Posterior vena cava (tissue), 2 donors: ENCODE data around the gene PEX16. TPM values are rescaled to one million over a fixed set of nuclear protein-coding genes. Genes with fewer than 3 reads are reported as not detected.
A peak's percentile ranks its signal among the peaks of the same experiment; 100 is the strongest.

Experiments used
- DNase-seq: peaks from one replicate; pipeline ENCODE4 v3.0.0-alpha.2; 2020; ENCODE audit warnings: low spot score
- intact Hi-C, 2 donors: fragments of 100-400 bp; cut with DNase I; formaldehyde crosslinking; loops; one replicate each; pipeline versions ENCODE4 v1.14.1 to v1.14.2; 2022 to 2023
- total RNA-seq, 2 donors: library from RNA; stranded (reverse); fragmentation: NEBNext Ultra II Directional; extraction: Animal tissue kit (Norgen Biotek cat#: 25700); gene quantifications; one replicate each; pipeline ENCODE4 v1.2.1, GENCODE V29; 2021
- donor health status: DM: yes; HTN: yes; CAD: no.
- donor health status: DM: yes; HTN: yes; CAD: no.

Gene PEX16
- total RNA-seq, 2 donors from 2014 or later: 13.3 to 18.8 TPM

DNA sequence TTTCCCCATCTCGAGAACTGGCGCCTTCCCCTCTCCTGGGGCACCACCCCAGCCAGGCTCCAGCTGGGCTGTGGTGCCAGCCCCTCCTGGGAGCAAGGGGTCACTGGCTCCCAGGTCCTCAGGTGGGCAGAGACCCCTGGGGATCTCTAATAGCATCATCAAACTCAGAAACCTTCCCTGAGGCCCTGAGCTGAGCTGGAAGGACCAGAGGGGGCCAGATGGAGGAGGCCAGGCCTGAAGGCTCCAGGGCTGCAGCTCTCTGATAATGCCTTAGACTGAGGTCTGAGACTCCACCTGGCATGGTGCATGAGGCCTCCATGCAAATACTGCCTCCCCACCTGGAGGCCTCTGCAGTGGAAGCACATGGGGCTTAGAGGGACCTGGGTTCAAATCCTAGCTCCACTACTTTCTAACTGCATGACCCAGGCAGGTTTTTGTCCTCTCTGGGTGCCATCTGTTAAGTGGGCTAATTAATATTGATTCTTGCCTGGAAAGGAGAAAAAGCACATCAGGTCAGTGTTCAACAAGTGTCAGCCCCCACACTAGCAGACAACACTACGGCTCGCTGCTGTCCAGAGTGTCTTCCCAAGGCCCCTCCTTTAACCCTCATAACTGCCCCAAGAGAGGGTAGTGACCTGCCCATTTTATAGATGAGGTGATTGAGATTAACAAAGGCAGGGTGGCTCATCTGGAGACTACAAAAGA is 30.7 kb downstream of the PEX16 start:
- no peak for DNase-seq
- intact Hi-C loops: no loop called here

DNA sequence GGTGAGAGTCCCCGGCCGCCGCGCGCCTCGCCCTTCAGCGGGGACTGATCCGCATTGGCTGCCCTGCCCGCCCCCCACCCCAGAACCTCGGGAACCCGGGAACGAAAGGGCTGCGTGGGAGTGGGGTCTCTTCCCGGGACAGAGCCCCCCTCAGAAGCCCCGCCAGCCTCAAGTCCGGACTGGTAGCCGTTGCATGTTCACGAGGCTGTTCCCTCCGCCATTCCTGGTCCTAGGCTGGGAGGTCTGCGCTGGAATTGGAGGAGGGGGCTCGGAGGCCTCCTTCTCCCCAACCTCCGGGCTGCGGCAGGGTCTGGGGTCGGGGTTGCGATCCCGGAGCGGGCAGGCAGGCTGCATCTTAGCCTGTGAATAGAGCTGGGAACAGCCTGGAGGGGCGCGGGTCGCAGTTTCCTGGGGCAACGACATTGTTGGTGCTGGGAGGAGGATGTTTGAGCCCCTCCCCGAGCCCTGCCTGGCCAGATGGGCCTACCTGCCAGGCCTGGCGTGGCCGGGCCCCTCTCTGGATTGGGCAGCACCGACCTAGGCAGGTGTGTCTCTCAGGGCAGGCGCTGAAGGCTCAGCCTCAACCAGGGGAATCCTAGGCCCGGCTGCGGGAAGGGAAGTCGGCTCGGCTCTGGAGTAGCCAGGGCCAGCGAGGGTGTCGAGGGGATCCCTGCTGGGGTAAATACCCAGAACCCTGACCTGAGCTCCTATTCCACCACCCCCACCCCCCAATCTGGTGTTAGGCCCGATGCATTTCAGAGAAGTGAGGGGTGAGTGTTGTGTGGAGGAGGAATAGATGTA is 31.6 kb downstream of the PEX16 start:
- intact Hi-C loops: no loop called here
- no peak for DNase-seq

DNA sequence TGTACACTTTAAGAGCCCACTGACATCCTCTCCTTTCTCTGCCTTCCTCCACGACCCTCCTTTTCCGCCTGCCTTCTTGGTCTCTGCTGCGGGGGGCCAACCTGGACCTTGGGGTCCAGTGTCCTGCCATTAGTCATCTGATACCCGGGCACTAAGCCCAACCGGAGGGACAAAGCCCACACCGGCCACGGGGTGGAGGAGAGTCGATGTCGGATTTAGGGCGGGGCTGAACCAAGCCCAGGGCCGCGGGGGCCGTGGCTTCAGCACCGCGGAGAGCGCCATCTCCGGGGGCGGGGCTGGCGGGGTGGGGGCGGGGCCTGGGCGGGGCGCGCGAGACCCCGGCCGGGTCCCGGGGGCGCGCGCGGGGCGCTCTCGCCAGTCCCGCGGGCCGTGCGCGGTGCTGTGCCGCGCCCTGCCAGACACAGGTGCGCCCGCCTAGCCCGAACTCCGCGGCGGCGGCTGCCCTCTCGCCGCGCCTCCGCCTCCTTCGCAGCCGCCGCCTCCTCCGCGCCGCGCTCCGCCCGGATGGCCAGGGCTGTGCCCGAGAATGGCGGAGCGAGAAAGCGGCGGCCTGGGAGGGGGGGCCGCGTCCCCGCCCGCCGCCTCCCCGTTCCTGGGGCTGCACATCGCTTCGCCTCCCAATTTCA is 32.3 kb downstream of the PEX16 start, which contains the start of gene MAPK8IP1:
TSS of gene MAPK8IP1 (plus strand) at position 378 of the 647 bp plus-strand sequence. CDS start at position 548, 170 bp downstream.
- no peak for DNase-seq

DNA sequence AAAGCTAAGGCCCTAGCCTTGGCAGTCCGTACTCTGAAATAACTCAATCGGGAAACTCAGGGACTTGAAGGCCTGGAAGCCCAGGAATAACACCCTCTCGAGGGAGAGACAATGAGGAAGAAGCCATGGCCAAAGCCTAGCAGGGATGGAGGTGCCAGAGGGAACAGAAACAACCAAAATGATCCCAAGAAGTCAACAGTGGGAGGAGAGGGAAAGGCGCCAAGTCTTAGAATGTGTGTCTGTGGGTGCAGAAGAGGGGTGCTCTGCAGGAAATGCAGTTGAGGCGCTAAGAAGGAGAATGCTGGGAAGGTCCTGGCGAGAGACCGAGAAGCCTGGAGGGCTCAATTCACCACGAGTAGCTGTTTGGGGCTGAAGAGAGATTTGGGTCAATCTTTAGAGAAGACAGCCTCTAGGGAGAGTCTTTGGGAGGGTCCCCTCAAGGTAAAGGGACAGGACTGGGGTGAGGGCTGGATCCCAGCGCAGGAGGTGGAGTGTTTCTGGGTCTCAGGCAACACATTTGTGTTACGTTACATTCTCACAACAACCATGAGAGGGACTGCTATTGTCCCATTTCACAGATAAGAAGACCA is 33.0 kb downstream of the PEX16 start:
- DNase-seq: no peak
- intact Hi-C loops: no loop called here

More for the DNA sequence above, 32.3 kb downstream of the PEX16 start, which contains the start of gene MAPK8IP1:
- intact Hi-C loops: no loop called here

DNA sequence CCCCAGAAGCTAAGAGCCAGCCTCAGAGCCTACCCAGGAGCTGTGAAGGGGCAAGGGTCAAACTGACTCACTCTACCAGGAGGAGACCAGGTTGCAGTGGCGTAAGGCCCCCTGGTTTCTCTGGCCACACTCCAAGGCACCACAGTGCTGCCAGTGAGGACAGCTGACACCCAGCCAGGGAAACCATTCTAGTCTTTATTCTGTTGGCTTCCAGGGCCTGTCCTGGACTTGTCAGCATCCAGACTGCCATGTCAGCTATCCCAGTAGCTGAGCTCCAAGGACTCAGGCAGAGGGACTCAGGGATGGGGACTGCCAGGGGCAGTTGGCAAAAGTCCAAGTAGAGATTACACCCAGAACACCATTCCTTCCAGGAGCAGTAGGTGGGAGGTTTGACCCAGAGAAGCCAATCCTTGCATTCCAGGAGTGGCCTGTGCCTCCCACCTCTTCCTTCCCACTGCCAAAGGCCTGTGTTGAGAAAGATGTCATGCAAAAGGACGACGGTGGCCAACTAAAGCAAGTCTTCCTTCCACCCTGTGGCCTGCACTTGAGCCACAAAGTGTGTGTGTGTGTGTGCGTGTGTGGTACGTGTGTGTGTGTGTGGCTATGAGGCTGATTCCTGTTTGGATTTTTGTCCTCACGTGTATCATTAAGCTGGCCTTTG is 35.8 kb downstream of the PEX16 start:
- intact Hi-C loops: no loop called here

DNA sequence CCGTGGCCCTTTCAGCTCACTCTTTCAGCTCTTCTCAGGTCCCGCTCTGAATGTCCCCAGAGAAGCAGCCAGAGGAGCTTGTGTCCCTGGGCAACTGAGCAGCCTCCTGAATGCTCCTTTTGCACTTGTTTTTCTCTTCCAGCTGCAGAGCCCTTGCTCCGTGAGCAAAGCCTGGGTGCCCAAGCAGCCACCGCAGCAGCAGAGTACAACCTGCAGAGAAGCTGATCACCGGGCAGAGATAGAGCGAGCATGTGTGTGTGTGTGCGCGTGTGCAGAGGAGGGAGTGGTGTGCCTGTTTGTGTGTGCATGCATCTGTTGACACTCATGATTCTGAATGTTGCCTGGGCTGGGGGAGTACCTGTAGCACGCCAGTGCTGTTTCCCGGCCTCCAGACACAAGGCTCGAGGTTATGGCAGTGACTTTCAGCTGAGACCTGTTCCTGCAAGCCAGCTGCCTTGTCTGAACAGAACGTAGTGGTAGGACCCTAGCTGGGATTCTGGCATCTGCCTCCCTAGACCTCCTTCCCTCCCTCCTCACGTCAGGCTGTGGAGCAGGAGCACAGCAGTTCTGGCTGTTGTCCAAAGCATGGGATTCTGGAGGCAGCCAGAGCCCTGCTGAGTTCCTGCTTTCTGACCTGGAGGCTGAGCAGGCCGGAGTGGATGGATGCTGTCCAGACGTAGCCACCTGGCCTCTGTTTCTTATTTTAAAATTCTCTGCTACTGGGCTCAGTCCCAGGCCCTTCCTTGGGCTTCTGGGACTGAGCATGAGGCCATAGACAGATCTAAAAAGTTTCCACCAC is 36.7 kb downstream of the PEX16 start:
- no peak for DNase-seq
- intact Hi-C loops: no loop called here

More for the DNA sequence above, 35.8 kb downstream of the PEX16 start:
- DNase-seq: no peak

DNA sequence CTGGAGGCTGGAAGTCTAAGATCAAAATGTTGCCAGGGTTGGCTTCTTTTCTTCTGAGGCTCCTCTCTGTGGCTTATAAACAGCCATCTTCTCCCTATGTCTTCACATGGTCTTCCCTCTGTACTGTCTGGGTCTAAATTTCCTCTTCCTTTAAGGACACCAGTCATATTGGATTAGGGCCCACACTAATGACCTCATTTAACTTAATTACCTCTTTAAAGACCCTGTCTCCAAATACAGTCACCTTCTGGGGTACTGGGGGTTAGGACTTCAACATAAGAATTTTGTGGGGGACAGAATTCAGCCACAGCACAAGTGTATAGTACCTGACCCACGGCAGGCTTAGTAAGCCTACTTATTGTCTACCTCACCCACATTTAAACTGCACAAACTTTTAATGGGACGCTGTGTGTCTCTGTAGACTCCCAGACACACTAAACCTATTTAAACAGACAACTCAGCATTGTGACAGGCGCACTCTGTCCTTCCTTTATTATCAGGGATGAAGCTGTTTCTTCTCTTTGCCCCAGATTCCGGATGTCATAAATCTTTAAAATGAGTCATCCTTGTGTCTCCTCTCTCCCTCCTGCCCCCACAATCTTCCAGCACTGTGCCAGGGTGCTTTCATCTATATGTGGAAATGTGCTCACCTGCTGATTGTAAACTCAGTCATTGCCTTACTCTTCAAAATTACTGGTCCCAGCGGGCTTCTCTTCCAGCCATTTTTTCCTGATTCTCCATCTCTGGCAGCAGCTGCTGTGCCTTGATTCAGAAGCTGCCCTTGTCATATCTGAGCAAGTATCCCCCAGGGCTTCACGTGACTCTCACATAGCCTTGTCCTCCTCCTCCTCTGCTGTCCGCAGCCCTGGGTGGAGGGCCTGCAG is 37.6 kb downstream of the PEX16 start:
- no peak for DNase-seq
- intact Hi-C loops: loop anchor here in 1 of 2 donors (10.0 kb wide), 1 partner anchor 55 kb away; no protein-coding TSS in a partner anchor

DNA sequence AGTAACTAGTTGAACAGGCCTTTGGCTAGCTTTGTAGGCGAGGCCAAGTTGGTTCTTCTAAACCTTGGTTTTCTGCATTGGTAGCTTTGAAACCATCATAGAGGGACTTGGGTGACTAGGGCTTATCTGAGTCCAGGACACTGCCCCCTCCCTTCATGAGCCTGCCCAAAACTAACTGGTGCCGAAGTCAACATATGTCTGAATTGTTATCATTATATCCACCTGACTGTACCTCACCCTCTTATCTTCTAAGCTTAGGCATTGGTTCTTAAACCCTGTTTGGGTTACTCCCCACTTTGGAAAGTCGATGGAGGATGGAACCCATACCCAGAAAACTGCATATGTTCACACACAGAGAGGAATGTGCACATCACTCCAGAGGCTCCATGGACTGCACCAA is 39.8 kb downstream of the PEX16 start:
- intact Hi-C loops: loop anchor here in 1 of 2 donors (10.0 kb wide), 1 partner anchor 57 kb away; no protein-coding TSS in a partner anchor
- DNase-seq: no peak

DNA sequence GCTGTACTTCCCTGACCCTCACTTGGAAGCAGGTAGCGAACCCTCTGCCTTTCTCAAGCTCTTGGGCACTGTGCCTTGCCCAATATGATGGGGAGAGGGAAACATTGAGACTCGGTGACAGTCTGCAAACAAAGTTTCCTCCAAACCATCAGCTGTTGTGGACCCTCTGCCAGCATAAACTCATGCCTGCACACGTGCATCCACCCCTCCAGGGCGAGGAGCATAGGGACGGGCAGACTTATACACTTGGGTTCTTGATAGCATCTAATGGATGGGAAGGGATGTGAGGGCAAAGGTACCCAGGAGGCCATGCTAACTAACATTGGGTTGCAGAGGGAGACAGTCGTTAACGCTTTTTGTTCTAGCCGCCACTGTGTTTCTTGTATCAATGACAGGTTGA is 40.5 kb downstream of the PEX16 start:
- DNase-seq: no peak
- intact Hi-C loops: loop anchor here in 1 of 2 donors (10.0 kb wide), 1 partner anchor 58 kb away; no protein-coding TSS in a partner anchor

DNA sequence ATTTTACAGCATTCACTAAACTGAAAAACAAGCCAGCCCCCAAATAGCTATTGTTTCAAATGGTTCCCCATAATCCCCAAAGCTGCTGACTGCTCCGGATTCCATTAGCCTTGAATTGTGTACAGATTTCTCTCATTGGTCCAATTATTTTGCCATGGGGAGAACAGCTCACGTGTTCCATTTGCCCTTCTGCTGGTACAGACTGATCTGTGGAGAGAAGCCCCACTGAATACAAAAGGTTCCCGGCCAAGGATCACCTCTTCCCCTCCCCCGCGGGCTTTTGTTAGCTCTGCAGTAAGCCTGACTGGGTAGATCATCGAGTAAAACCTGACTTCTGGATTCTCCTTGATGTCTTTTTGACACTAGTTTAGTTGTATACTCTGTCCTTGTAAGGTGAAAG is 41.3 kb downstream of the PEX16 start:
- DNase-seq: no peak
- intact Hi-C loops: loop anchor here in 1 of 2 donors (10.0 kb wide), 1 partner anchor 58 kb away; no protein-coding TSS in a partner anchor

DNA sequence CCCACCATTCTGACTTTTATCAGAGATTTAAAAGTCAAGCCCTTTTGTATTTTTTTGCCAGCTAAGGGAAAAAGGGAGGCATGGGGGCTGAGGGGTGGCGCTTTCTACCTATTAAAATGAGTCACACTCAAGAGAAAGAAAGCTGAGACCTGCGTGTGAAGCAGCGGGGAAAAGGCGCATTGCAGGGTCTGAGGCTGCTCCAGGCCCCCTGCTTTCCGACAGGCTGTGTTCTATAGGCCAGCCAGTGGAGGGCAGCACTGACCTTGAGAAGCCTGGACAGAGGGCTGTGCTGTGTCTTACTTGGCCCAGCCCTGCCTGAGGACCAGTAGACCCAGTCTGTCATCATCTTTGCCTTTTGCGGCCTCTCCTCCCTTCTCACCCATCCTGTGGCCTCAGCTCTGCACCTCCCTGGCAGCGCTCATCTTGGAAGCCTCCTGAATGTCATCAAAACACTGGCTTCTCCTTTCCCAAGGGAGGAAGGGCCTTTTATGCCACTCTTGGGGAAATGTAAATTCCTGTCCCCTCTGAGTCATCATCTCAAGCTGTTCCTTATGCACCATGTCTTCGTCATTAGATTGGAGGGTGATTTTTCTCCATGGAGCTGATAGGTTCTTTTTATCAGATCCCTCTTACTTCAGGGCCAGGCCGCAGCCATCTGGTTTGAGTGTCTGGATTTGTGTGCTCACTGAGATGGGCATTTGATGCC is 44.9 kb downstream of the PEX16 start:
- intact Hi-C loops: loop anchor here in 1 of 2 donors (10.0 kb wide), 1 partner anchor 62 kb away; no protein-coding TSS in a partner anchor
- peak; percentile 77 for DNase-seq

DNA sequence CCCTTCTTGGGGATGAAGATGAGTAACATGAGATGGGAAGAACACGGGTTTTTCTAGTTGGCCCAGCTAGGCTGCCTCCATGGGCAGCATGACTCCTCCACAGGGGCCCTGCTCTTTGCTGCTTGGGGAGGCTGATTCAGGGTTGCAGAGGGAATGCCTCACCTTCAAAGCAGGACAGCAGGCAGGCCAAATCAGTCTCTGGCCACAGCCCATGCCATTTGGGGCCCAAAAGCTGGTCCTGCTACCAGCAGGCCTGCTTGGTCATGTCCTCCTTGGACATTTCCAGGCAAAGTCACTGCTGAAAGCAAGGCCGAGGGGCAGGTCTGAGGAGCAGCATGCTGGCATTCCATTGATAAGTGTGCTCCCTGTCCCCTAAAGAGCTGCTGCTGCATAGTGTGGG is 46.0 kb downstream of the PEX16 start:
- peak; percentile 60 for DNase-seq
- intact Hi-C loops: loop anchor here in 1 of 2 donors (10.0 kb wide), 1 partner anchor 63 kb away; no protein-coding TSS in a partner anchor

DNA sequence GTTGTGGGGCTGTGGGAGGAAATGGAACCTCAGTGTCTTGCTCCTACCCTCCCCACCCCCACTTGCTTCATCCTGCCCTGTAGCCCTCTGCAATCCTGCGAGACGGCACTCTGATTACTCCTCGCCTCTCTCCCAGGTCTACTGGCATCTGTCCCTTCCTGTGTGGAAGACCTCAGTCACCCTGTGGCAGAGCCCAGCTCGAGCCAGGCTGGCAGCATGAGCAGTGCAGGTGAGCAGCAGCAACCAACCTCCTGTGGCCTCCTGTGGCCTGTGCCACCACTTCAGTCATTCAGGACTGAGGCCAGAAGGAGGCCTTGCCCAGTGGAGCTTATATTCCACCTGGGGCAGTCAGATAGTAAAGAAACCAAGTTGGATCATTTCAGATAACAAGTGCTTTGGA is 47.0 kb downstream of the PEX16 start:
- no peak for DNase-seq
- intact Hi-C loops: loop anchor here in 1 of 2 donors (10.0 kb wide), 1 partner anchor 64 kb away; no protein-coding TSS in a partner anchor

DNA sequence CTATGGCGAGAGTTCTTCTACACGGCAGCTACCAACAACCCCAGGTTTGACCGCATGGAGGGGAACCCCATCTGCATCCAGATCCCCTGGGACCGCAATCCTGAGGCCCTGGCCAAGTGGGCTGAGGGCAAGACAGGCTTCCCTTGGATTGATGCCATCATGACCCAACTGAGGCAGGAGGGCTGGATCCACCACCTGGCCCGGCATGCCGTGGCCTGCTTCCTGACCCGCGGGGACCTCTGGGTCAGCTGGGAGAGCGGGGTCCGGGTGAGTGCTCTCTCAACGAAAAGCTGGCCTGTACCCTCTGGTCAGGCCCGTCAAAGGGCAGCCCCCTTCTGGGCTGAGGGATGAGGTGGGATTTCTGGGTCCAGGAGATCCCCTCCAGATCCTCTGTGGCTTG is 48.1 kb downstream of the PEX16 start:
- intact Hi-C loops: no loop called here
- peak; percentile 78 for DNase-seq

DNA sequence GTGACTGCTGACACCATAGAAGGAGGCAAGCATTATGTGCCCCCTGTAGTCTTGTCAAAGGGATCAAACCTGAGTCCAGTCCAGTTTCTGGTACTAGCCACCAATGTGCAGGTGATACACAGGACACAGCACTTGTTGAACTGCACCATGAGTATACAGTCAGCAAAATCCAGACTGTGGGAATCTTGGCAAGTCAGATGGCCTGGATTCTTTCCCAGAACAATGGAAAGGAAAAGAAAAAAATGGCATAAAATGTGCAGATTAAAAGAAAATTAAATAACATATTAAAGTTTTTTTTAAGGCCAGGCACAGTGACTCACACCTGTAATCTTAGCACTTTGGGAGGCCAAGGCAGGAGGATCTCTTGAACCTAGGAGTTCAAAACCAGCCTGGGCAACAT is 53.6 kb downstream of the PEX16 start:
- intact Hi-C loops: no loop called here
- no peak for DNase-seq

DNA sequence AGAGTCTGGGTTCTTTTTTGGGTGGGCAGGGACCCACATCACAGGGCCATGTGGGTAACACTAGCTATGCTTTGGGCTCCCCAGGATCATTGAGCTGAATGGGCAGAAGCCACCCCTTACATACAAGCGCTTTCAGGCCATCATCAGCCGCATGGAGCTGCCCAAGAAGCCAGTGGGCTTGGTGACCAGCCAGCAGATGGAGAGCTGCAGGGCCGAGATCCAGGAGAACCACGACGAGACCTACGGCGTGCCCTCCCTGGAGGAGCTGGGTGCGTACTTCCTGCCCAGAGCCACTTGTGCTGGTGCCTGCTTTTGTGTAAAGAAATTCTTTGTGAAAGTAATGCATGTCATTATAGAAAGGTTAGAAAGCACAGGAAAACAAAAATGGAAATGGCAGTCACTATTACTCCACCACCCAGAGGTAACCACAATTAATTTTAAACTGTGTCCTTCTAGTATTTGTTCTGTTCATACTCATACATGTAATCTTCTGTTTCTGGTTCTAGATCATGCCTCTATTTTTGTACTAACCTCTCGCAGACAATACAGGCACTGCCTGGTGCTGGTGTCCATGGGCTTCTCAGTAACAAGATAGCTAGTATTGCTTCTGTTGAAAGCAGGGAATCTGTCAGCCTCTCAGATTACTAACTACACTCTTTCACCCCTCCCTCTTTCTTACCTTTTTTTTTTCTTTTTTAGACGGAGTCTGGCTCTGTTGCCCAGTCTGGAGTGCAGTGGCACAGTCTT is 56.7 kb downstream of the PEX16 start:
- DNase-seq: no peak
- intact Hi-C loops: no loop called here
